ENCODE measurements around the gene IL1R1.

IL1R1 gene

DNA sequence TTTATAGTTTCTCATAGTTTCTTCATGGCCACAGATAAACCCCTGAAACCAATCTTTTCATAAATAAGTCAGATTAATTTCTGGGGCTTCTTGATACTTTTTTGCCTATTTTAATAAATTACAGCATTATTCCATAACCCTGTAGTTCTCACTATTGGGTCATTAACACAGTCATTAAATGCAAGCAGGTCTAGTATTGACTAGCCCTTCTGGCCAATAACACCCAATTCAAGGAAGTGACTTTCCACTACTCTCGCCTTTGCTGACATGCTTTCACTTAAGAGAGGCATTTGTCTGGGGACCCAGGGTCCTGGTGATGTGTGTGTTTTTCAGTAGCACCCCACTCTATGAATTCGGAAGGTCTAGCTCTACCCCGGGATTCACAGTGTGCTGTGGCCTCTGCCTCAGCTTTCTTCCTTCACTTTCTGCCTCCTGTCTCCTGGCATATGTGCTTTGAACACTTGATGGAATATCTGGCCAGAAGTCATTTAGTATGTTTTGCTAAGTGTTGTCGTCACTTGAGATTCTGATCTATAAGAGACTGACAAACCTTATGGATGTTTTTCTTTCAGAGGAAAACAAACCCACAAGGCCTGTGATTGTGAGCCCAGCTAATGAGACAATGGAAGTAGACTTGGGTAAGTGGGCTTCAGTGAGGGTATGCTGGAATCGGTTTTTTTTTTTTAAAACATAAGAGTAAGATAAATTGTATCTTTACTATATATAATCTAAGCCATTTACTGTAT lies 25.7 kb downstream of the IL1R1 start:
- DNase-seq, result no peak

DNA sequence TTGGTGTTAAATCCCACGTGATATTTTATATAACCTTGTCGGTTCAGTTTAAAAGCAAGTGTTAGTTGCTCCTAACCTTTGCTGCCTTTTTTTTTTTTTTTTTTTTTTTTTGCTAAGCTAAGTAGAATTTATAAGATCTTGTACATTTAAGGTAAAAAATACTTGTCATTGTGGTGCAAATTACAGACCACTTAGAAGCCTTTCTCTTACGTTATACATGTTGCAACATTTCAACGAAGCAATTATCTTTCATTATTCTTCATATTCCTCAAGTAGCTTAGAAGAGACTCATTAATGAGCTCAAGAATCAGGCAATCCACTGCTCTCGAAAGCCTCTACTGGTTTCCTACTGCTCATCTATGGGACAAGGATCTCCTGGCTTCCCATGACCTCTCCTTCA lies 29.4 kb downstream of the IL1R1 start:
- no peak for DNase-seq

DNA sequence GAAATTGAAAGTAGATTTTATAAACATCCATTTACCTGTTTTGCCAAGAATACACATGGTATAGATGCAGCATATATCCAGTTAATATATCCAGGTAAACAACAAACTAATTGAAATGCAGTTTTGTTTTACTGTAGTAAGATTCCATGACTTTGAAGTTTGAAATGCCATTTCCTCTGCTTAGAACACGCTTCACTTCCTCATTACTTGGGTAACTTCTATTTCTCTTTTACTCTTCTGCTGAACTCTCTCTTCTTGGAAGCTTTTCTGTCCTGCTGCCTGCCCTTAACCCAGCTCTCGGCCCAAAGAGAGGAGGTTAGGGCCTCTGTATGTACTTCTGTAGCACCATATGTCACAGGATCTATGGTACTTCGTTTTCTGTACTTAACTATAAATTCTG lies 30.2 kb downstream of the IL1R1 start:
- DNase-seq, result no peak

DNA sequence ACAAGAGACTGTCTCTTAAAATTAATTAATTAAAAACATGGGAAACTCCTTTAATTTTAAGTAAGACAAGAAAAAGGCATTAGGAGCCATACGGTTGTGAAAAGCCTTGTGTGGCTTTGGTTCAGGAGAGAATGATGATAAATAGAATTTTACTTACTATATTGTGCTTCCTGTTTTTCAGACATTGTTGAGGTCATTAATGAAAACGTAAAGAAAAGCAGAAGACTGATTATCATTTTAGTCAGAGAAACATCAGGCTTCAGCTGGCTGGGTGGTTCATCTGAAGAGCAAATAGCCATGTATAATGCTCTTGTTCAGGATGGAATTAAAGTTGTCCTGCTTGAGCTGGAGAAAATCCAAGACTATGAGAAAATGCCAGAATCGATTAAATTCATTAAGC lies 33.6 kb downstream of the IL1R1 start:
- DNase-seq, result no peak

DNA sequence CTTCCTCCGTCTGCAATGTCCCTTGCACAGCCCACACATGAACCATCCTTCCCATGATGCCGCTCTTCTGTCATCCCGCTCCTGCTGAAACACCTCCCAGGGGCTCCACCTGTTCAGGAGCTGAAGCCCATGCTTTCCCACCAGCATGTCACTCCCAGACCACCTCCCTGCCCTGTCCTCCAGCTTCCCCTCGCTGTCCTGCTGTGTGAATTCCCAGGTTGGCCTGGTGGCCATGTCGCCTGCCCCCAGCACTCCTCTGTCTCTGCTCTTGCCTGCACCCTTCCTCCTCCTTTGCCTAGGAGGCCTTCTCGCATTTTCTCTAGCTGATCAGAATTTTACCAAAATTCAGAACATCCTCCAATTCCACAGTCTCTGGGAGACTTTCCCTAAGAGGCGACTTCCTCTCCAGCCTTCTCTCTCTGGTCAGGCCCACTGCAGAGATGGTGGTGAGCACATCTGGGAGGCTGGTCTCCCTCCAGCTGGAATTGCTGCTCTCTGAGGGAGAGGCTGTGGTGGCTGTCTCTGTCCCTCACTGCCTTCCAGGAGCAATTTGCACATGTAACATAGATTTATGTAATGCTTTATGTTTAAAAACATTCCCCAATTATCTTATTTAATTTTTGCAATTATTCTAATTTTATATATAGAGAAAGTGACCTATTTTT lies 35.4 kb downstream of the IL1R1 start:
- no peak for DNase-seq

DNA sequence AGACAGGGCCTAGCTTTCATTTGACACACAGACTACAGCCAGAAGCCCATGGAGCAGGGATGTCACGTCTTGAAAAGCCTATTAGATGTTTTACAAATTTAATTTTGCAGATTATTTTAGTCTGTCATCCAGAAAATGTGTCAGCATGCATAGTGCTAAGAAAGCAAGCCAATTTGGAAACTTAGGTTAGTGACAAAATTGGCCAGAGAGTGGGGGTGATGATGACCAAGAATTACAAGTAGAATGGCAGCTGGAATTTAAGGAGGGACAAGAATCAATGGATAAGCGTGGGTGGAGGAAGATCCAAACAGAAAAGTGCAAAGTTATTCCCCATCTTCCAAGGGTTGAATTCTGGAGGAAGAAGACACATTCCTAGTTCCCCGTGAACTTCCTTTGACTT lies 36.5 kb downstream of the IL1R1 start:
- no peak for DNase-seq

DNA sequence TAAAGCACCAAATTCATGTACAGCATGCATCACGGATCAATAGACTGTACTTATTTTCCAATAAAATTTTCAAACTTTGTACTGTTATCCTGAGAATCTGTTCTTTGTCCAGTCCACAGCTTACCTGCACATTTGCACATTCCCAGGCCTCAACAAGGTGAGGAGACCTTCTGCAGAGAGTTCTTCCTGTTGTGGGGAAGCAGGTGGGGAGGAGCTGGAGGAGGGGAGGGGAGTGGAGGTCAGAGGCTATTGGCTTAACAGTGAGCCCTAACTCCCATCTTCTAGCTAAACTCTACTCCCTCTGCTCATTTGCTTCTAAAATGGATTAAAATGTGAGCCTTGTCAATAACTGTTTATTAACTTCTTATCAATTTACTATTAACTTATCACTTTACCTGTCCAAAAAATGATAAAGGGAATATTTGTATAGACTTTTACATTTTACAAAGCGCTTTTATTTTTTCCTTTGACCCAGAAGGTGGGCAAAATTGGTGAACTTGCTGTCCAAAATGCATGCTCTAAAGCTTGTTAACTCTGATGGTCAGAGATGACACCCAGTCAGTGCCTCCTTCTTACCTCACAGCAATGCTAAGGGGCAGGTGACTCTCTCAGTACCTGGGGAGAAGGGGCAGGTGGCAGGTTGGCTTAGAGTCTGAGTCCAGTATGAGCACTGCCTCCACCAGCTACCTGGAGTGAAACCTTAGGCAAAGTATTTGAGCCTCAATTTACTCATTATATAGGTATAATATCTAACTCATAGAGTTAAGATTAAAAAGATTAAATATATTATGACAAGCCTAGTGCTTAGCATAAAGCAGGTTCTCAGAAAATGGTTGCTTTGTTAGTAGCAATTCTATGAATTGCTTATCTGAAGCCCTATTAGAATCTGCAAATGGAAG lies 37.5 kb downstream of the IL1R1 start:
- DNase-seq, result no peak

DNA sequence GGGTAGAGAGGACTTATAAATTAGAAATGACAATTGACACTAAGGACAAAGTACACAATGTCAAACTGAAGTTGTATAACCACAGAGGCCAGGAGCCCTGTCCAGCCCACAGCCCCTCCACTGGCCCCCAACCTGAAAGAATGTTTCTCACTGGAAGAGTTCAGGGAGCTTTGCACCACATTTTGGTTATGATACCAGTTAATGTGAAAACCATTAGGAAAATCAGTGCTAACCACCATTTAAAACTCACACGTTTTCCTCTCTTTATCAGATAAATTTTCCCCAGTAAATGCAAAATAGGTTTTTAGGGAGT lies 38.1 kb downstream of the IL1R1 start:
- no peak for DNase-seq

DNA sequence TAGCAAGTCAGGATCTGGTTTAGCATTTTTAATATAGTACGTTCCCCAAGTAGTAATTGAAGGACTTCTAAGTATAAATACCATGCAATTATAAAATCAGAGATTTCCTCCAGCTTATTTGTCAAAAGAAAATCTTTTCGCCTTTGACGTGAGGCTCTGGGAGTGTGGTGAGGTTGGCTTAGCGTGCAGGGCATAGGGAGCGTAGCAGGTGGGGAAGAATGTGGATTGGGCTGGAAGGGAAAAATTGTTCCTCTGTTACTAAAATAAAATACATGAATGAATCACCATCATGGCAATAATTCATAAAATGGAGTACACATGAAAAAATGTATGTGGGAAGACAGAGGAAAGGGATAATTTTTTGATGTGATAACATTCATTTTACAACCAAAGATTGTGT lies 38.8 kb downstream of the IL1R1 start:
- no peak for DNase-seq

DNA sequence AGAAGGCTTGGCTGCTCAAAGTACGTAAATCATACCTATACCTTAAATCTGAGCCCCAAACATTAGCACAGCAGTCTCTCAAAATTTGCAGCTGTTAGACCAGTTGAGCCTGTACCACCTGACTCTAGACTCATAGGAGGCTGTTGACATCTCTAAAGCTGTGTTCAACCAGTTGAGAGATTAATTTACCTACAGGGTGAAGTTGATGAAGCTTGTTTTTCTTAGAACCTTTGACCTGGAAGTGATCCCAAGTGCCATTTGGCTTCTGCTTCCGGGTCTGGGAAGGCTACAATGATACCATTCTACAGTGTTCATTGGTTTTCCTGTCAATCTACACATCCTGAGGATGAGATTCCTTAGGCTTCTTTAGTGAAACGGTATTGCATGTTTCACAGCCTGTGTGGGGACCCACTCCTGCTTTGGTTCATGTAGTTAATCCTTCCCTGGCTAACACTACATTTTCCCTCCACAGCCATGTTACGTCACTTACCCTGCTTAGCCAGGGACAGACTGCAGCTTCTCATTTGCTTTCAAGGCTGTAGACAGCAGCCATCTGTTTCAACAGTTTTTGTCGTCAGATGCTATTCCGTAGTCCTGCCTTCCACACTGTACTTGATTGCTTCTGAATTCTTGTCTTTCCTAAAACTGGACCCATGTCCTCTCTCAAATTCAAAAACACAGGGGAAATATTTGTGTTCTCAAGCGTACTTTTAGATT lies 39.5 kb downstream of the IL1R1 start:
- no peak for DNase-seq

DNA sequence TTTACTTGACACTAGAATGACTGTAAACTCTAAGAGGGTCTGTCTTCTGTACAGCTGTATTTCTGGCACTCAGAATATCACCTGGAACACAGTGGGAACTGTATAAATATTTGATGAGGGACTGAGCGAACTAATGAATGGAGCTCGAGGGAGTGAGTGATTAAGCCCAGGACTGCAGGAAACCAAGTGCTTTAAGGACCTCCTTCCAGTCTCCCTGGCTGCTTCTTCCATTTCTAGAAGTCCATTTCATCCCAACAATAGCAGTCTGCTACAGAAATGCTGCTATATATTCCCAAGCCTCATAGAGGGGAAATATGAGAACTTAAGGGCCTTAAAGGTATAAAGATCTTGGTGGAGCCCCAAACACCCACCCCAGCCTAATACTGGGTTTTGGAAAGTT lies 41.5 kb downstream of the IL1R1 start:
- no peak for DNase-seq

DNA sequence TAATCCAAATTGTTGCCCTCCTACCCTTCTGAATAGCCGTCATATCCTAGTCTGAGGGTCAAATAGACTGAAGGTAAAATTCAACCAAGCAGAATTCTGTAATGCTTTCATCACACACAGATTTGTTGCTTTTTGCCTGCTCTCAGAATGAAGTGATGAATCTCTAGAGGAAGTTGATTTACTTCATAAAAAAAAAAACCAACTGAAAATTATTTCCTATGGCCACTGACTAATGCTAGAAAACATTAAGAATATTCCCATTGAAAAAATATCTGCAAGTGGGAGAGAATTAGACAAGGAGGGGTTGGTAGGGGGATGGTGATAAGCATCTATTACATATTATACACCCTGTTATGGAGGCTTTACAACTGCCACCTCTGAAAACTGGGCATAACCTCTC lies 42.0 kb downstream of the IL1R1 start:
- DNase-seq, result no peak

DNA sequence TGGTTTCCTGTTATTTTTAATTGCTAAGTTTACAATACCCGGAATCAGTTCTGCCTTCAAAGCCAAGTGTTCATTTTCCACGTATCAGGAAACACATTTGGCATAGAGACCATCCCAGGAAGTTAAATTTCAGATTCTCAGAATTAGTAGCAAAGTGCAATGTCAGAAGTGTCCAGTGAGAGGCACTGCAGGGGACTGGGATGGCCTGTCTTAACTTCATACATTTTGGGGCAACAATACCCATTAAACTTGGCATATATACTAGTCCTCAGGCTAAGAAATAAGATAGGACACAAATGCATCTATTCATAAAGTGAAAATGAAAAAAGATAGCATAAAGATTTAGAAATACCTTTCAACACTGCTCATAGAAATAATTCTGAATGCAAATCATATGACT lies 42.8 kb downstream of the IL1R1 start:
- DNase-seq, result no peak

DNA sequence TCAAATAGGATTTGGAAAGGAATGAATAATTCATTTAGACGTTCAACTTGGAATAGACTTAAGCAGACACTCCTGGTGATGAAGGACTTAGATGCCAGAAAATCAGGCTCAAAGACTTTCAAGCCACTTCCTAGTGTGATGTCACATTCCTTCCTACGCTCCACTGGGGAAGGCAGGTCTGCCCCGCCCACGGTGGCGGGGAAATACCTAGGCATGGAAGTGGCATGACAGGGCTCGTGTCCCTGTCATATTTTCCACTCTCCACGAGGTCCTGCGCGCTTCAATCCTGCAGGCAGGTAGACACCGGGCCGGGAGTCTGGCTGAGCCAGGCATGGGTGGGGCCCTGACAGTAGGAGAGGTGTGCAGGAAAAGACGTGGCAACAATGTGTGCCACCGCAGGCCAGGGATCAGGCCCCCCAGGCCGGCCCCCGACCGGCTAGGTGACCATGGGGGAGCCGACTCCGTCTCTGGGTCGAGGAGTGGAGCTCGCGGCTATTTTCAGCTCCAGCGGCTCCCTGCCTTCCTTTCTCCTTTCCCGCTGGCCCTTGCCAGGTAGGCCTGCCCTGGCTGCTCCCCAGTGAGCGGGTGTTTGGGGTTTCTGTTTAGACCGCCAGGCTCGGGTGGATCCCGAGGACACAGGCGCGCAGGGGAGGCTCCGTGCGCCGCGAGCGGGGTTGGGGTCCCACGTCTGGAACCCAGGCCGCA lies 44.4 kb downstream of the IL1R1 start, which contains the start of gene IL1RL2:
IL1RL2 (plus strand) TSS at position 233 of the 705 bp plus-strand sequence. CDS start 845 bp downstream, outside the sequence.
- peak in 6 of 58 donors; percentile 8 to 26 (median 17) for DNase-seq

DNA sequence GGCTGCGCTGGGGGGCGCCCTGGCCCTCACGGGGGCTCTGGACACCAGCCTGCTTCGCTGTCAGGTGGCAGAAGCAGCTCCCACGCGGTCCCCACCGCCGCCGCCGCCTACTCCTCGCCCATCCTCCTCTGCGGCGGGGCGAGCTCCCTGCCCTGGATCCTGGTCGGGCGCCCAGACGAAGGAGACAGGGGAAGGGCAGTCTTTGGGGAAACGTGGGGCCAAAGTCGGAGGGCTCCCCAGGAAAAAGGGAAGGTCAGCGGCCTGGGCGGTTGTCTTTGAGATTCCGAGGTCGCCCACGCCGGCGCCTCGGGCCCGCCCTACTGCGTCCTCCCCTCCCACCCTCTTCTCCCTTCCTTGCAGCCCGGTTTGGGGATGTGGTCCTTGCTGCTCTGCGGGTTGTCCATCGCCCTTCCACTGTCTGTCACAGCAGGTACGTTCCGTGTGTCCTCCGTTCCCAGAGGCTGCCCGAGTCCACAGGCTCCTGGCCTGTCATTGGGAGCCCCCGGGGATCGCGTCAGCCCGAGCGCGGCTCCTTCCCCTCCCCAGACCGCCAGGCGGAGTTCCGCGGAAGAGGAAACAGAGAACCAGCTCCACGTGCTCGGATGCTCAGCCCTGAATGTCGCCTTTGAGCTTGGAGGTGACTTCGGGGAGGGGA lies 45.1 kb downstream of the IL1R1 start:
- peak in 39 of 58 donors; percentile 6 to 64 (median 24) for DNase-seq

DNA sequence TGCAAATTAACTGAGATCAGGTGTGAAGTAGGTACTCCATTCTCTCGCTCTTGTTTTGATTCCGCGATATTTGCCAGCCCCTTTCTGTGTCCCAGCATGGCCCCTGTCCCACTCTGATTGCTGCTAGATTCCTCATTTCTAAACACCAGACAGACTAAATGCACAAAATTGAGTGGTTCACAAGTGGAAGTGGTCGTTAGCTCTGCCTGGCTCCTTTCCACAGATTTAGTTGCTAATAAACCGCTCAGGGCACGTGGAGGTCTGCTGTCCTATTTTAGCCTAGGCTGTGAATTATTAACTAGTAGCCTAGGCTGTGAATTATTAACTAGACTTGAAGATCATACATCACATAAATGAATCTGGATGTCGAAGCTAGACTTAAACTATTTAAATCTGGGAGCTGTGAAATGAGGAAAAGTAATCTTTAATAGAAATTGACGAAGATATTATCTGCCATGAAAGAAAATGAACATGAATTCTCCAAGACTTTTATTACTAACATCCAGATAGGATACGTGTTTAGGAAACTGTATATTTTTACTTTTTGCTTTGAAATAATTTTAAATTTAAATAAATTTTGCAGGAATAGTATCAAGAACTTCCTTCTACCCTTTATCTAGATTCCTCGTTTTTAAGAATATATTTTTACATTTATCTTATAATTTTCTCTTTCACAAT lies 48.0 kb downstream of the IL1R1 start:
- DNase-seq, result no peak

DNA sequence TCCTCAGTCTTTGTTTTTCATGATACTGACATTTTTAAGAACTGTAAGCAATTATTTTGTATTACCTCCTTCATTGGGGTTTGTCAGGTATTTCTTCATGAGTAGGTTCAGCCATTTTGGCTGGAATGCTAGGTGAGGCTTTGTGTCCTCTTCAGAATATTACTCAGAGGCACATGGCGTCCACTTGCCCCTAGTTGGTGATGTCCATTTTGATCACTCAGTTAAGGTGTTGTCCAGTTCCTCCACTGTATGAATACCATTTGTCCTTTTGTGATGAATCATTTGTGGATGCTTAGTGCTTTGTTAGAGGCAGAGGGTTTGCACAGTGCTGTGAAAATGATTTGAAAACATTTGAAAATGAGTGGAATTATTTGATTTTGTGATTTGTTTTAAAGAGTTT lies 49.0 kb downstream of the IL1R1 start:
- no peak for DNase-seq

DNA sequence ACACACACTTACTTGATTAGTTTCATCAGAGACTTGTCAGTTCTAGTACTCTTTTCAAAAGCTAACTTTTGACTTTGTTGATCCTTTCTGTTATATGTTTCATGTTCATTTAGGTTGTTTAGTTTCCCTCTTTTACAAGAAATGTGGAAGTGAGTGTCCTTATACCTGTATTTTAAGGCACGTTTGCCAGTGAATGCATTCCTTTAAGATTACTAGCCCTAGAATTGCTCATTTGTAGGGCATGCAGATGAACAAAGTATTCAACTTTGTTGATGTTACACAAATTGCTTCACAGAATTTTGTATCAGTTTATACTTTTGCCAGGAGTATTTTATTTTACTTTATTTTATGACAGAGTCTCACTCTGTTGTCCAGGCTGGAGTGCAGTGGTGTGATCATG lies 50.5 kb downstream of the IL1R1 start:
- DNase-seq, result no peak

DNA sequence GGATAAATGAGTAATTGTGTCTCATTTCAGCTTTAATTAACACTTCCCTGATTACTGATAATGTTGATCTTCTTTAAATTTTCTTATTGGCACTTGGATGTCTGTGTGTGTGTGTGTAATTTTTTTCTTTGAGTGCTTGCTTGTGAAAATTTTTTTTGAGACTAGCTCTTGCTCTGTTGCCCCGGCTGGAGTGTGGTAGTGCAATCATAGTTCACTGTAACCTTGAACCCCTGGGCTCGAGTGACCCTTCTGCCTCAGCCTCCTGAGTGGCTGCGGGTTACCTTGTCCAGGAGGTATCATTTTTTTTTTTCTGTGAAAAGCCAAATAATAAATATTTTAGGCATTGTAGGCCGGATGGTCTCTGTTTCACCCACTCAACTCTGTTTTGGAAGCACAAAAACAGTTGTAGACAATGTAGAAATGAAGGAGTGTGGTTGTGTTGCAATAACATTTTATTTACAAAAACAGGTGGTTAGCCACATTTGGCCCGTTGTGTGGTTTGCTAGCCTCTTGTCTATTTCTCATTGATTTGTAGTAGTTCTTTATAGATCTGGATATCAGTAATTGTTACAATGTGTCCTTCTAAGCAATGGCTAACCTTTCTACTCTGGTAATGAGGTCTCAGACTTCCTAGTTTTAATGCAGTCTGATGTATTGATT lies 52.2 kb downstream of the IL1R1 start:
- DNase-seq, result no peak
